K562 (cell line): ENCODE results near the gene GLRA1. TPM values are rescaled to one million over a fixed set of nuclear protein-coding genes. Genes with fewer than 3 reads are reported as not detected.

Source experiments
- ATAC-seq: fragments of 200-7000 bp; cut with Tn5 transposase; 3 replicates; pipeline ENCODE4 v1.9.1; 2020; ENCODE audit warnings: moderate library complexity
- BruUV-seq: library from RNA; stranded (reverse); fragments of 400-500 nt; replicated peaks from 2 replicates; lab custom pipeline; 2021; lab: Mats Ljungman, UMichigan
- CTCF ChIA-PET: fragments of 300-600 bp; formaldehyde crosslinking; extraction: SDS; loops from one replicate; lab custom pipeline; 2021; ENCODE audit warnings: low intra/inter-chr PET ratio; lab: Yijun Ruan, JAX
- POLR2A ChIA-PET: fragments of 300-600, 350-650 bp; sonication (Branson Sonifier 250); formaldehyde crosslinking; extraction: SDS; loops from one replicate; lab custom pipeline; 2021; ENCODE audit warnings: antibody characterized with exemption, inconsistent platforms; lab: Yijun Ruan, JAX
- DNase-seq, 4 experiments: peaks; one replicate each; pipeline versions ENCODE4 v3.0.0 to v3.0.0-alpha.2; 2011 to 2018; ENCODE audit warnings: low spot score in 3 of 4, mixed read lengths in 3 of 4; ENCODE audit errors: extremely low read depth in 1 of 4
- FAIRE-seq: peaks from 2 replicates; lab custom pipeline; 2011; peaks lifted over from hg19 to GRCh38; lab: Jason Lieb, UNC
- H2AFZ ChIP-seq: 2 replicates; pipeline ENCODE4 v1.6.0; 2011; ENCODE audit warnings: low read depth, low read length, control low read depth, inconsistent platforms
- H3K27ac ChIP-seq: fragments of 200-600 bp; 3 replicates; pipeline ENCODE4 v1.8.0; 2011; ENCODE audit warnings: low read depth, mild to moderate bottlenecking, control low read depth, inconsistent platforms, low read length, moderate library complexity, mixed read lengths; ENCODE audit errors: extremely low read depth
- H3K27me3 ChIP-seq, 2 experiments: fragments of 300-600 bp in 1 of 2; 2 replicates in 1 of 2; 3 replicates in 1 of 2; pipeline versions ENCODE4 v1.6.0 to v1.8.0; 2011; ENCODE audit warnings: inconsistent platforms in 2 of 2, low read length in 2 of 2, mild to moderate bottlenecking in 1 of 2, mixed read lengths in 1 of 2, moderate library complexity in 1 of 2; ENCODE audit not compliant: control insufficient read depth in 2 of 2, insufficient read depth in 2 of 2
- H3K36me3 ChIP-seq: fragments of 300-600 bp; 3 replicates; pipeline ENCODE4 v1.8.0; 2011; ENCODE audit warnings: mild to moderate bottlenecking, low read length, inconsistent platforms; ENCODE audit not compliant: control insufficient read depth, insufficient read depth
- H3K4me1 ChIP-seq, 2 experiments: fragments of 200-600 bp in 1 of 2; replicated peaks in 1 of 2; 2 replicates in 1 of 2; 3 replicates in 1 of 2; pipeline versions ENCODE4 v1.5.1 to v1.8.0; 2011; ENCODE audit warnings: inconsistent platforms in 2 of 2, low read length in 2 of 2, mild to moderate bottlenecking in 1 of 2, mixed read lengths in 1 of 2, moderate library complexity in 1 of 2; ENCODE audit not compliant: control insufficient read depth in 2 of 2, insufficient read depth in 2 of 2
- H3K4me2 ChIP-seq: 2 replicates; pipeline ENCODE4 v1.6.1; 2011; ENCODE audit warnings: low read length, control low read depth, inconsistent platforms, mixed read lengths; ENCODE audit not compliant: insufficient read depth
- H3K4me3 ChIP-seq: fragments of 200-600 bp; sonication (generic), shearing (Covaris generic); 2 replicates; pipeline ENCODE4 v1.5.1; 2016; ENCODE audit warnings: control low read depth, inconsistent platforms
- H3K79me2 ChIP-seq: fragments of 200-600 bp; 3 replicates; pipeline ENCODE4 v1.8.0; 2011; ENCODE audit warnings: low read length, inconsistent platforms; ENCODE audit not compliant: control insufficient read depth, insufficient read depth
- H3K9ac ChIP-seq, 2 experiments: 2 replicates each; pipeline versions ENCODE4 v1.6.0 to v1.6.1; 2011; ENCODE audit warnings: low read depth in 2 of 2, low read length in 2 of 2, control low read depth in 1 of 2, inconsistent platforms in 1 of 2, mild to moderate bottlenecking in 1 of 2, mixed read lengths in 1 of 2; ENCODE audit not compliant: insufficient read depth in 1 of 2
- H3K9me1 ChIP-seq: one replicate; pipeline ENCODE4 v1.6.0; 2011; ENCODE audit warnings: inconsistent platforms, mild to moderate bottlenecking, low read length, moderate library complexity; ENCODE audit not compliant: control insufficient read depth, insufficient read depth
- H3K9me3 ChIP-seq: replicated peaks from 2 replicates; pipeline ENCODE4 v1.5.1; 2011; ENCODE audit warnings: low read depth, low read length, inconsistent platforms; ENCODE audit not compliant: control insufficient read depth, insufficient read depth
- H4K20me1 ChIP-seq: replicated peaks from 2 replicates; pipeline ENCODE4 v1.6.1; 2011; ENCODE audit warnings: low read length, inconsistent platforms, mixed read lengths; ENCODE audit not compliant: control insufficient read depth, insufficient read depth
- BHLHE40 ChIP-seq: IDR thresholded peaks from 2 replicates; pipeline ENCODE4 v1.6.1; 2011; ENCODE audit warnings: low read length, improper control_type of control experiment
- CEBPB ChIP-seq: fragments of 450-650 bp; IDR thresholded peaks from 2 replicates; pipeline ENCODE4 v1.6.1; 2016; ENCODE audit warnings: missing genetic modification characterization, missing compliant biosample characterization
- CEBPG ChIP-seq, 3 experiments: fragments of 200-800 bp in 1 of 3; sonication (Bioruptor generic) in 1 of 3; sonication (generic) in 1 of 3; formaldehyde crosslinking in 1 of 3; IDR thresholded peaks in 2 of 3; conservative IDR thresholded peaks in 1 of 3; 2 replicates each; pipeline versions ENCODE4 v1.6.1 to v1.8.0; 2016 to 2022; ENCODE audit warnings: missing compliant biosample characterization in 2 of 3, missing genetic modification characterization in 2 of 3, mild to moderate bottlenecking in 1 of 3, missing genetic modification reagents in 1 of 3
- CREM ChIP-seq: IDR thresholded peaks from 2 replicates; pipeline ENCODE4 v1.6.1; 2014; ENCODE audit warnings: antibody characterized with exemption, low read depth
- DLX4 ChIP-seq: fragments of 250-450 bp; sonication (Bioruptor Pico); IDR thresholded peaks from 2 replicates; pipeline ENCODE4 v1.6.1; 2021; ENCODE audit warnings: mild to moderate bottlenecking
- ELF2 ChIP-seq: fragments of 250-450 bp; sonication (Bioruptor Pico); IDR thresholded peaks from 2 replicates; pipeline ENCODE4 v1.5.0; 2021; ENCODE audit warnings: mild to moderate bottlenecking
- HCFC1 ChIP-seq: IDR thresholded peaks from 2 replicates; pipeline ENCODE4 v1.6.1; 2012; ENCODE audit warnings: low read depth, low read length, improper control_type of control experiment
- HDAC1 ChIP-seq, 2 experiments: fragments of 450-650 bp; IDR thresholded peaks; 2 replicates each; pipeline ENCODE4 v1.6.1; 2016 to 2017; ENCODE audit warnings: inconsistent platforms in 1 of 2, mild to moderate bottlenecking in 1 of 2, moderate library complexity in 1 of 2
- HES1 ChIP-seq: fragments of 450-650 bp; IDR thresholded peaks from 2 replicates; pipeline ENCODE4 v1.6.1; 2016; ENCODE audit warnings: low read depth, mild to moderate bottlenecking, moderate library complexity
- PREB ChIP-seq: sonication (generic); formaldehyde crosslinking; IDR thresholded peaks from 2 replicates; pipeline ENCODE4 v1.8.1; 2023; ENCODE audit warnings: mild to moderate bottlenecking, missing genetic modification reagents
- RCOR1 ChIP-seq, 2 experiments: IDR thresholded peaks; 2 replicates each; pipeline ENCODE4 v1.6.1; 2012; ENCODE audit warnings: low read depth in 2 of 2, low read length in 2 of 2, borderline replicate concordance in 1 of 2, improper control_type of control experiment in 1 of 2
- SETDB1 ChIP-seq: IDR thresholded peaks from one replicate; pipeline ENCODE4 v1.6.1; 2012; ENCODE audit warnings: low read length, control low read depth, inconsistent platforms
- SIN3A ChIP-seq, 2 experiments: fragments of 150-350 bp in 1 of 2; IDR thresholded peaks; 2 replicates each; pipeline ENCODE4 v1.6.1; 2011 to 2016; ENCODE audit warnings: borderline replicate concordance in 2 of 2, low read depth in 2 of 2, low read length in 2 of 2, mild to moderate bottlenecking in 2 of 2, moderate library complexity in 2 of 2; ENCODE audit not compliant: control insufficient read depth in 1 of 2
- XRCC3 ChIP-seq: fragments of 450-650 bp; IDR thresholded peaks from 2 replicates; pipeline ENCODE4 v1.6.1; 2017; ENCODE audit warnings: mild to moderate bottlenecking, moderate library complexity
- WGBS: fragments of 100-300 bp; shearing (Covaris generic); methylation state at CpG from one replicate; pipeline ENCODE4 v1.1.6; 2016; ENCODE audit warnings: low coverage, mixed read lengths; ENCODE audit not compliant: insufficient coverage; ENCODE audit errors: missing lambda C conversion rate; 5-methylcytosine and 5-hydroxymethylcytosine counted together
- in situ Hi-C: fragments of 300-500 bp; cut with MboI; formaldehyde crosslinking; loops from 4 replicates; pipeline ENCODE4 v1.15.0; 2018; ENCODE audit warnings: inconsistent platforms, mixed read lengths
- intact Hi-C: fragments of 100-400 bp; cut with micrococcal nuclease; formaldehyde crosslinking; loops from 2 replicates; pipeline ENCODE4 v1.14.2; 2022
- polyA plus RNA-seq, 8 experiments: library from polyadenylated mRNA; depleted of rRNA in 4 of 8; stranded (reverse) in 5 of 8; unstranded in 3 of 8; fragments of >200 nt; fragmentation: Nextera tagmentation in 2 of 8; fragmentation: Illumina TruSeq in 1 of 8; extraction: Ambion mirVana in 2 of 8; extraction: Trizol in 1 of 8; gene quantifications; 2 replicates each; pipeline versions ENCODE4 v1.2.1 to v1.2.3, GENCODE V29; 2011 to 2014; ENCODE audit warnings: inconsistent platforms in 1 of 8, missing spikeins in 1 of 8
- total RNA-seq, 7 experiments: library from RNA; depleted of rRNA in 6 of 7; stranded (reverse); fragments of >200 nt in 6 of 7; fragmentation: Illumina TruSeq in 2 of 7; extraction: Trizol in 2 of 7; gene quantifications; 2 replicates each; pipeline versions ENCODE4 v1.2.1 to v1.2.3, GENCODE V29; 2011 to 2021; ENCODE audit warnings: low replicate concordance in 1 of 7

Gene GLRA1
- total and polyA plus RNA-seq, 9 of the 15 experiments (the other 6 are each of a cell fraction or from before 2014, with no cell fraction given): not detected

DNA sequence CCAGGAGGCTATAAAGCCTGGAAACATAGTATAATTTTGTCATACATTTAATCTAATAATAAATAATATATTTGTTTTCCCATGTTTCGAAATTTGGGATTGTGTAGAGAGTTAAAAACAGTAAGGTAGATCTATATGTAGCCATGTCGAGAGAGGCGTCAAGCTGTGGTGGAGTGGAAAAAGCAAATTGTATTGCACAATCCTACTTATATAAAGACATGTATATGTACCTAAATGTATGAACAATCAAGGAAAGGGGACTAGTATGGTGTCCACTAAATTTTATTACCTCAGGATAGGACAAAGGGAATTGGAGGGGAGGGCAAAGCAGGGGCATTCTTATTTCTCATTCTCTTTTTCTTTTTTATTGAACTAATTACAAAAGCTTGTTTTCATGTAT lies 52.0 kb downstream of the GLRA1 start:
- ChIA-PET CTCF (no interaction called here), POLR2A (no interaction called here)
- TF ChIP-seq SETDB1 (no peak), XRCC3 (no peak), CREM (no peak), HDAC1 (IDR thresholded peaks at IDR 0.05) (no peak), DLX4 (CRISPR knock-in tag) (no peak), HCFC1 (no peak), BHLHE40 (no peak), SIN3A (IDR thresholded peaks at IDR 0.05; ENCODE audit: borderline replicate concordance in 2 of 2, control insufficient read depth in 1 of 2, low read depth in 2 of 2, low read length in 2 of 2) (no peak), ELF2 (CRISPR knock-in tag) (no peak), HES1 (no peak), CEBPG (CRISPR knock-in tag; IDR thresholded peaks at IDR 0.05) (no peak), CEBPG (tag; conservative IDR thresholded peaks at IDR 0.05 in 1 of 2, IDR thresholded peaks at IDR 0.05 in 1 of 2) (peak in 1 of 2 experiments; percentile 43; a peak in 1 of 4 replicates), RCOR1 (IDR thresholded peaks at IDR 0.05; ENCODE audit: borderline replicate concordance in 1 of 2, low read depth in 2 of 2, low read length in 2 of 2) (no peak), CEBPB (tag) (peak; percentile 50), PREB (no peak)
- H3K9ac ChIP-seq: no peak overlapping the region
- no peaks in the 10 kb centered on the region for H3K9me1 ChIP-seq
- 0% methylated on average over 3 of the region's 3 CpGs for WGBS
- H3K27ac ChIP-seq: no peak overlapping the region
- no peak for ATAC-seq
- no peaks in the 10 kb centered on the region for H3K36me3 ChIP-seq
- no peaks in the 10 kb centered on the region for H3K4me1 ChIP-seq
- H3K4me3 ChIP-seq: no peak overlapping the region
- FAIRE-seq: no peak
- no TSS peak for BruUV-seq
- no peaks in the 10 kb centered on the region for H4K20me1 ChIP-seq
- in situ Hi-C loops (no loop called here), intact Hi-C loops (no loop called here)
- no peaks in the 10 kb centered on the region for H3K27me3 ChIP-seq
- H3K4me2 ChIP-seq: no peak overlapping the region
- H2AFZ ChIP-seq: no peak overlapping the region
- H3K9me3 ChIP-seq: no peaks in the 10 kb centered on the region
- no peaks in the 10 kb centered on the region for H3K79me2 ChIP-seq
- DNase-seq: no peak
